ENCODE data around the gene FHAD1.

DNA sequence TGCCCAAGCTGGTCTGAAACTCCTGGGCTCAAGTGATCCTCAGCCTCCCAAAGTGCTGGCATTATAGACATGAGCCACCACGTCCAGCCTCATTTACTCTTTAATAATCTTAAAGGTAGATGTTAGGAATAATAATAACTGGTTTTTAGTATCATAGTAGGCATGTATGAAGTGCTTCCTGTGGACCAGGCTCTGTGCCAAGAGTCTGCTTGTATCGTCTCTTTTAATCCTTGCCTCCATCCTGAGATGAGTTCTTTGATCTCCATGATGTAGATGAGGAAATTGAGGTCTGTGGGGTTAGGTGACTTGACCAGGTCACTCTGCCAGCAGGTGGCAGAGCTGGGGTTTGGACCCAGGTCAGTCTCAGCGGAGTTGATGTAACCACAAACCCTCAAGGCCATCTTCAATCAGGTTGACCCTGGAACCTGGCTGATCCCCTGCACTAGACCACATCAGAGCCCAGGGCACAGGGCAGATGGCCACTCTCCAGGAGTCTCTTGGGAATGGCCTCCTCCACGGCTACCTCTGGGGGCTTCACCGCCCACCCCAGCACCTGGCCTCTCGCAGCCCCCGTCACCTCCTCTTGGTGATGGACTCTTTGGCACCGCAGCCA is 173.9 kb downstream of the FHAD1 start:
- TF ChIP-seq, protein P1, sequence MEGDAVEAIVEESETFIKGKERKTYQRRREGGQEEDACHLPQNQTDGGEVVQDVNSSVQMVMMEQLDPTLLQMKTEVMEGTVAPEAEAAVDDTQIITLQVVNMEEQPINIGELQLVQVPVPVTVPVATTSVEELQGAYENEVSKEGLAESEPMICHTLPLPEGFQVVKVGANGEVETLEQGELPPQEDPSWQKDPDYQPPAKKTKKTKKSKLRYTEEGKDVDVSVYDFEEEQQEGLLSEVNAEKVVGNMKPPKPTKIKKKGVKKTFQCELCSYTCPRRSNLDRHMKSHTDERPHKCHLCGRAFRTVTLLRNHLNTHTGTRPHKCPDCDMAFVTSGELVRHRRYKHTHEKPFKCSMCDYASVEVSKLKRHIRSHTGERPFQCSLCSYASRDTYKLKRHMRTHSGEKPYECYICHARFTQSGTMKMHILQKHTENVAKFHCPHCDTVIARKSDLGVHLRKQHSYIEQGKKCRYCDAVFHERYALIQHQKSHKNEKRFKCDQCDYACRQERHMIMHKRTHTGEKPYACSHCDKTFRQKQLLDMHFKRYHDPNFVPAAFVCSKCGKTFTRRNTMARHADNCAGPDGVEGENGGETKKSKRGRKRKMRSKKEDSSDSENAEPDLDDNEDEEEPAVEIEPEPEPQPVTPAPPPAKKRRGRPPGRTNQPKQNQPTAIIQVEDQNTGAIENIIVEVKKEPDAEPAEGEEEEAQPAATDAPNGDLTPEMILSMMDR (IDR thresholded peaks at IDR 0.05): no peak
- TF ChIP-seq POLR2AphosphoS5 (IDR thresholded peaks at IDR 0.05) (no peak), POLR2A (IDR thresholded peaks at IDR 0.05) (no peak), EP300 (IDR thresholded peaks at IDR 0.05) (no peak)
